Measurements from ENCODE around the gene SCAF4. TPM values are rescaled to one million over a fixed set of nuclear protein-coding genes. Genes with fewer than 3 reads are reported as not detected.

Gene SCAF4
- total RNA-seq, 2 experiments from 2014 or later, result 25.9 to 87.3 TPM

DNA sequence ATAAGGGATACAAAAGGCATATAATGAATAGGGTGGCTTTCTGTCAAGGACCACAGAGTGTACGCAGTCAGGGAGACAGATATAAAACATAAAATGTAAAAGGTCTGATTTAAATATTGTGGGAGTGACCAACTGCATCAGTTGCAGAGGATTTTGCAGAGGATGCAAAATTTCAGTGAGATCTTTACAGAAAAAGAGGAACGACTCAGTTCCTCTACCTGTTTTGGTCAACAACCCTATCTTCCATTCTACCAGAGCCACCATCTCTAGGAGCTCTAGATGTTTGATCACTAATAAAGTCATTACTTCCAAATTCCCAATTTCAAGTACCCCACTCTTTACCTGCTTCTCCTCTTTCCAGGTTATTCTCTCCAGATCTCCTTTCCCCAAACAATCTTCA, 56.0 kb downstream of the SCAF4 start:
- no peaks in the 10 kb centered on the region for H3K9me3 ChIP-seq (ENCODE audit: low read length)
- ChIA-PET CTCF (ENCODE audit: unreplicated experiment) (no interaction called here), POLR2A (no interaction called here)
- H3K36me3 ChIP-seq (ENCODE audit: insufficient read depth, low read length), result peaks cover 63% of the 10 kb centered on the region
- DNase-seq (ENCODE audit: low spot score), result peak; percentile 29
- no peaks in the 10 kb centered on the region for H3K9me2 ChIP-seq (ENCODE audit: insufficient read depth, low read length)
- no peaks in the 10 kb centered on the region for H3K79me2 ChIP-seq (ENCODE audit: insufficient read depth, low read depth, low read length)
- no peak overlapping the region for H3K4me3 ChIP-seq (ENCODE audit: low read depth, low read length, poor library complexity, severe bottlenecking)
- no peak overlapping the region for H2AFZ ChIP-seq (ENCODE audit: low read length)
- no peaks in the 10 kb centered on the region; the same call in 1 of the 2 replicates for H4K20me1 ChIP-seq (ENCODE audit: insufficient read depth, low read length)
- no TSS peak for BruUV-seq (replicated peaks)
- no peak overlapping the region for H3K27ac ChIP-seq (ENCODE audit: low read depth, low read length, poor library complexity, severe bottlenecking)
- intact Hi-C loops (cut with micrococcal nuclease; ENCODE audit: unreplicated experiment), result no loop called here
- peaks cover 14% of the 10 kb centered on the region for H3K4me1 ChIP-seq (ENCODE audit: insufficient read depth, low read length, poor library complexity, severe bottlenecking)
- H3K4me2 ChIP-seq (ENCODE audit: low read length), result no peak overlapping the region
- TF ChIP-seq, protein P1, sequence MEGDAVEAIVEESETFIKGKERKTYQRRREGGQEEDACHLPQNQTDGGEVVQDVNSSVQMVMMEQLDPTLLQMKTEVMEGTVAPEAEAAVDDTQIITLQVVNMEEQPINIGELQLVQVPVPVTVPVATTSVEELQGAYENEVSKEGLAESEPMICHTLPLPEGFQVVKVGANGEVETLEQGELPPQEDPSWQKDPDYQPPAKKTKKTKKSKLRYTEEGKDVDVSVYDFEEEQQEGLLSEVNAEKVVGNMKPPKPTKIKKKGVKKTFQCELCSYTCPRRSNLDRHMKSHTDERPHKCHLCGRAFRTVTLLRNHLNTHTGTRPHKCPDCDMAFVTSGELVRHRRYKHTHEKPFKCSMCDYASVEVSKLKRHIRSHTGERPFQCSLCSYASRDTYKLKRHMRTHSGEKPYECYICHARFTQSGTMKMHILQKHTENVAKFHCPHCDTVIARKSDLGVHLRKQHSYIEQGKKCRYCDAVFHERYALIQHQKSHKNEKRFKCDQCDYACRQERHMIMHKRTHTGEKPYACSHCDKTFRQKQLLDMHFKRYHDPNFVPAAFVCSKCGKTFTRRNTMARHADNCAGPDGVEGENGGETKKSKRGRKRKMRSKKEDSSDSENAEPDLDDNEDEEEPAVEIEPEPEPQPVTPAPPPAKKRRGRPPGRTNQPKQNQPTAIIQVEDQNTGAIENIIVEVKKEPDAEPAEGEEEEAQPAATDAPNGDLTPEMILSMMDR (conservative IDR thresholded peaks at IDR 0.05; ENCODE audit: low read length), result no peak
- no peak for TF ChIP-seq EZH2phosphoT487 (IDR thresholded peaks at IDR 0.05; ENCODE audit: borderline replicate concordance, low read depth, low read length)

DNA sequence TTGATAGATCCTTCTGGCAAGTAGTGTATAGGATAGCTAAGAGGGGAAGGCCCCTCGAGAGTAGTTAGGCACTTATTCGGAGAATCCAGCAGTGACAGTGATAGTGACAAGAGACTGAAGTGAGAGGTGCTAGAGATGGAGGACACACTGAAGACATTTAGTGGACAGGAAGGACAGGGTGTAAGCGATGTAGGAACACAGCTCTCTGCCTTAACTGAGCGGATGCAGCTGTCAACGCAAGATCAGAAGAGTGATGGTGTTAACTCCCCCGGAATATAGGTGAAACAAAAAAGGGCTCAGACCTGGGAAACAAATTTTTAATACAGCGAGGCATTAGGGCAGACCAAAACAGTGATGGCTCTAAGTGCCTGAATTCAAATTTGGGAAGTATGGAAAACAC, 56.6 kb downstream of the SCAF4 start:
- H3K27ac ChIP-seq (ENCODE audit: low read depth, low read length, poor library complexity, severe bottlenecking), result no peak overlapping the region

DNA sequence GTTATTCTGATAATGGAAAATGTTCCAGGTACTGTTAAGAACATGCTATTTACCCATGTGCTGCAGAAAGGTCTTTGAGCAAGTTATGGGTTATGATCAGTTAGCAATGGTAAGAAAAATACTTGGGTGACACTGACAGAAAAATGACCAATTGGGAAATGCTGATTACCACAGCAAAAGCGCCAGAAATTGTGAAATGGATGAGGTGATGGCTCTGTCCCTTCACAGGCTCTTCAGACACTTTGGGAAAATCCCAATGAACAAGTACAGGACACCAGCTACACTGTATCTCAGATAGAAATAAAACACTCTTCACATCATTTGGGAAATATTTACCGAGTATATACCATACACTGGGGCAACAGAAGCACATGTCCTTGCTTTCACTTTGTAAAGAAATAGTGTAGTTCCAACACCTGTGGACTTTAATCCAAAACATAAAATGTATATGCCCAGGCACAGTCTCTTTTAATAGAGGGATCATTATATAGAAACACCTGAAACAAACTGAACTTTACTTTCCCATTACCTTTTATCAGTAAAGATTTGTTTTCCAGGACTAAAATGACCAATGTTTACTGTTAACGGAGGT, 58.5 kb downstream of the SCAF4 start:
- POLR2A ChIA-PET, result no interaction called here
- no peaks in the 10 kb centered on the region for H3K79me2 ChIP-seq (ENCODE audit: insufficient read depth, low read depth, low read length)
- intact Hi-C loops (cut with micrococcal nuclease; ENCODE audit: unreplicated experiment), result no loop called here
- TF ChIP-seq EZH2phosphoT487 (IDR thresholded peaks at IDR 0.05; ENCODE audit: borderline replicate concordance, low read depth, low read length), result no peak
- TF ChIP-seq, protein P1 (conservative IDR thresholded peaks at IDR 0.05; ENCODE audit: low read length), result no peak
- no peaks in the 10 kb centered on the region for H3K9me2 ChIP-seq (ENCODE audit: insufficient read depth, low read length)
- H2AFZ ChIP-seq (ENCODE audit: low read length), result no peak overlapping the region
- no peak overlapping the region for H3K27ac ChIP-seq (ENCODE audit: low read depth, low read length, poor library complexity, severe bottlenecking)
- peaks cover 17% of the 10 kb centered on the region for H3K4me1 ChIP-seq (ENCODE audit: insufficient read depth, low read length, poor library complexity, severe bottlenecking)
- H3K9me3 ChIP-seq (ENCODE audit: low read length), result no peaks in the 10 kb centered on the region
- no peak for DNase-seq (ENCODE audit: low spot score)
- CTCF ChIA-PET (ENCODE audit: unreplicated experiment), result no interaction called here
- no TSS peak for BruUV-seq (replicated peaks)
- H3K4me3 ChIP-seq (ENCODE audit: low read depth, low read length, poor library complexity, severe bottlenecking), result no peak overlapping the region
- no peaks in the 10 kb centered on the region for H4K20me1 ChIP-seq (ENCODE audit: insufficient read depth, low read length)
- peaks cover 63% of the 10 kb centered on the region for H3K36me3 ChIP-seq (ENCODE audit: insufficient read depth, low read length)
- H3K4me2 ChIP-seq (ENCODE audit: low read length), result no peak overlapping the region

More for the DNA sequence above, 56.6 kb downstream of the SCAF4 start:
- TF ChIP-seq, protein P1 (conservative IDR thresholded peaks at IDR 0.05; ENCODE audit: low read length), result no peak
- no peak for TF ChIP-seq EZH2phosphoT487 (IDR thresholded peaks at IDR 0.05; ENCODE audit: borderline replicate concordance, low read depth, low read length)
- no peak for DNase-seq (ENCODE audit: low spot score)
- POLR2A ChIA-PET, result no interaction called here
- Histone ChIP-seq H3K9me2 (ENCODE audit: insufficient read depth, low read length) (no peaks in the 10 kb centered on the region), H3K36me3 (ENCODE audit: insufficient read depth, low read length) (peaks cover 63% of the 10 kb centered on the region), H2AFZ (ENCODE audit: low read length) (no peak overlapping the region), H3K79me2 (ENCODE audit: insufficient read depth, low read depth, low read length) (no peaks in the 10 kb centered on the region), H3K4me3 (ENCODE audit: low read depth, low read length, poor library complexity, severe bottlenecking) (no peak overlapping the region), H4K20me1 (ENCODE audit: insufficient read depth, low read length) (no peaks in the 10 kb centered on the region; the same call in 1 of the 2 replicates), H3K4me1 (ENCODE audit: insufficient read depth, low read length, poor library complexity, severe bottlenecking) (peaks cover 14% of the 10 kb centered on the region), H3K4me2 (ENCODE audit: low read length) (no peak overlapping the region), H3K9me3 (ENCODE audit: low read length) (no peaks in the 10 kb centered on the region)
- CTCF ChIA-PET (ENCODE audit: unreplicated experiment), result interaction anchor here (1.0 kb wide), 1 partner anchor 11 kb away, joined by 3 read pairs; no protein-coding TSS in a partner anchor
- intact Hi-C loops (cut with micrococcal nuclease; ENCODE audit: unreplicated experiment), result no loop called here
- BruUV-seq (replicated peaks), result no TSS peak
